ENCODE measurements around the gene NCF2. TPM values are rescaled to one million over a fixed set of nuclear protein-coding genes. Genes with fewer than 3 reads are reported as not detected.
A peak's percentile ranks its signal among the peaks of the same experiment; 100 is the strongest.

The NCF2 gene
- total RNA-seq (10 to 100 TPM in 1 of 10 donors, 1 to 10 TPM in 9; 2.2 to 29.7 (median 5.0) TPM), polyA plus RNA-seq (1 to 10 TPM; 1.8 to 2.5 TPM)
- long read RNA-seq, donor 1, partial matches to known transcripts, result 0 of 4 reads
- long read RNA-seq, donor 1, other reads (novel, unspliced or antisense), result 1 of 4 reads
- long read RNA-seq, donor 2, partial matches to known transcripts, result 1 of 6 reads
- long read RNA-seq, donor 2, other reads (novel, unspliced or antisense), result 3 of 6 reads
- long read RNA-seq, donor 3, partial matches to known transcripts, result 1 of 3 reads
- long read RNA-seq, donor 3, other reads (novel, unspliced or antisense), result 0 of 3 reads

- ATAC-seq (peak; percentile 57 to 86 (median 80)), DNase-seq (no peak)
- Histone ChIP-seq H3K4me3 (peak within 1 kb of the TSS in 7 of 10 donors; percentile 2 to 56 (median 24)), H3K9me3 (no peaks in the 10 kb centered on the region), H3K4me1 (peaks cover 0 to 57% (median 0%) of the 10 kb centered on the region in 9 donors), H3K27me3 (no peaks in the 10 kb centered on the region), H3K27ac (peak within 1 kb of the TSS in 7 of 10 donors; percentile 35 to 95 (median 53)), H3K36me3 (peaks cover 0 to 16% (median 0%) of the 10 kb centered on the region in 9 donors)
- no peak for TF ChIP-seq CTCF (IDR thresholded peaks at IDR 0.05)
- intact Hi-C loops (cut with DNase I), result no loop called here
- WGBS, 2 donors, result 86 to 92% methylated on average over 6 of the region's 6 CpGs
Measured at GRCh38 chr1:183590244-183591191, at the start of gene NCF2. Gene NCF2 (minus strand): TSS chr1:183590459. CDS start chr1:183590329, 130 bp downstream.

DNA sequence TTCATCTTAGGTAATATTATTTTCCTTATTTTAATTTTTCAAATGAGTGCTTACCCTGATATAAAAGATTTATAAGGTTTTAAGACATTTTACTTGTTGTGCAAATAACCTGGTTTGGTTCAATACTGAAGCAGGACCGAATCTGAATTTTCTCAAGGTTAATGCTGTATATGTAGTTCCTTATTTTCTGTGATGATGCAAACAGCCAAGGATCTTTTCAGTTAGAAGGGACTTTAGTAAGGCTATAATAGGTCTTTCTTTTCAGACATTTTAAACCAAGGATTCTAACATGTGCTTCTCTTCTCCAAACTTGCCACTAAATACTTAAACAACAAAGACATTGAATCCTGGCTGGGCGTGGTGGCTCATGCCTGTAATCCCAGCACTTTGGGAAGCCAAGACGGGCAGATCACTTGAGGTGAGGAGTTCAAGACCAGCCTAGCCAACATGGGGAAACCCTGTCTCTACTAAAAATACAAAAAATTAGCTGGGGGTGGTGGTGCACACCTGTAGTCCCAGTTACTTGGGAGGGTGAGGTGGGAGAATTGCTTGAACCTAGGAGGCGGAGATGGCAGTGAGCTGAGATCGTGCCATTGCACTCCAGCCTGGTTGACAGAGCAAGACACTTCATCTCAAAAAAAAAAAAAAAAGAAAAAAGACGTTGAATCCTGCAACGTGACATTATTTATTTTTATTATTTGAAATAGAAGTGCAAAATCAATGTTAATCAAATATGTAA, 48.6 kb upstream of the NCF2 start:
- intact Hi-C loops (cut with DNase I), result loop anchor here in 3 of 10 donors (5.0 to 10.0 kb wide), 2 partner anchors 164 to 167 kb away; partner anchors contain the start of gene SMG7 (in 3 of the 3)
- Histone ChIP-seq H3K36me3 (no peaks in the 10 kb centered on the region), H3K9me3 (no peaks in the 10 kb centered on the region), H3K27me3 (no peaks in the 10 kb centered on the region), H3K4me1 (peaks cover 0 to 23% (median 12%) of the 10 kb centered on the region in 9 donors), H3K4me3 (peak overlapping the region in 3 of 10 donors; percentile 71 to 87 (median 86)), H3K27ac (peak overlapping the region in 6 of 10 donors; percentile 13 to 97 (median 81))
- WGBS, 2 donors, result 85 to 90% methylated on average over 7 of the region's 7 CpGs
- DNase-seq (no peak), ATAC-seq (no peak)
- TF ChIP-seq CTCF (IDR thresholded peaks at IDR 0.05), result no peak

- peak overlapping the region in 9 of 10 donors; percentile 92 to 98 (median 94) for H3K27ac ChIP-seq
- H3K4me1 ChIP-seq, result peaks cover 2 to 44% (median 32%) of the 10 kb centered on the region in 9 donors
- H3K9me3 ChIP-seq, result no peaks in the 10 kb centered on the region
- DNase-seq (no peak), ATAC-seq (no peak)
- no peak for TF ChIP-seq CTCF (IDR thresholded peaks at IDR 0.05)
- intact Hi-C loops (cut with DNase I), result loop anchor here in 3 of 10 donors (5.0 to 10.0 kb wide), 2 partner anchors 162 to 164 kb away; partner anchors contain the start of gene SMG7 (in 3 of the 3)
- no peaks in the 10 kb centered on the region for H3K27me3 ChIP-seq
- WGBS, 2 donors, result 31 to 39% methylated on average over 5 of the region's 5 CpGs
- H3K4me3 ChIP-seq, result peak overlapping the region; percentile 65 to 87 (median 84)
- H3K36me3 ChIP-seq, result peaks cover 0 to 13% (median 0%) of the 10 kb centered on the region in 9 donors
Measured at GRCh38 chr1:183636783-183637182, 46.5 kb upstream of the NCF2 start.
